Adrenal gland (tissue), 5 donors: ENCODE data around the gene TSPOAP1.

Experiments
- CTCF ChIP-seq, 6 experiments: fragments of 450-650 bp in 4 of 6; fragments of 200-600 bp in 2 of 6; sonication (generic) in 1 of 6; IDR thresholded peaks; 1 replicate in 5 of 6; 2 replicates in 1 of 6; pipeline versions ENCODE4 v1.5.1 to v1.8.0; 2016 to 2021; ENCODE audit warnings: antibody characterized with exemption in 6 of 6, mild to moderate bottlenecking in 2 of 6, moderate library complexity in 1 of 6
- POLR2A ChIP-seq, 2 donors: fragments of 450-650 bp; IDR thresholded peaks; one replicate each; pipeline ENCODE4 v1.6.1; 2017; ENCODE audit warnings: antibody characterized with exemption in 2 of 2, mild to moderate bottlenecking in 2 of 2, moderate library complexity in 1 of 2
- donor health status: DM: no; HTN: no; CAD: no.

GRCh38 chr17:58377661-58378060 lies 49.1 kb upstream of the TSPOAP1 start:
- TF ChIP-seq CTCF (IDR thresholded peaks at IDR 0.05), result no peak
- no peak for TF ChIP-seq POLR2A (IDR thresholded peaks at IDR 0.05)
